GM12875 (cell line): ENCODE results near the gene CD276.

ENCODE experiments used
- H3K4me3 ChIP-seq: one replicate; pipeline ENCODE4 v1.5.1; 2011; ENCODE audit warnings: low read depth, low read length, control low read depth
- TF ChIP-seq, protein P1 (sequence below): IDR thresholded peaks from 2 replicates; pipeline ENCODE4 v1.5.1; 2011; ENCODE audit warnings: low read depth, mild to moderate bottlenecking, control low read depth, inconsistent platforms, low read length, moderate library complexity, borderline replicate concordance; ENCODE audit not compliant: insufficient read depth

The CD276 gene

GRCh38 chr15:73704869-73705645, 20.9 kb downstream of the CD276 start:
- no peak overlapping the region for H3K4me3 ChIP-seq
- TF ChIP-seq, protein P1, sequence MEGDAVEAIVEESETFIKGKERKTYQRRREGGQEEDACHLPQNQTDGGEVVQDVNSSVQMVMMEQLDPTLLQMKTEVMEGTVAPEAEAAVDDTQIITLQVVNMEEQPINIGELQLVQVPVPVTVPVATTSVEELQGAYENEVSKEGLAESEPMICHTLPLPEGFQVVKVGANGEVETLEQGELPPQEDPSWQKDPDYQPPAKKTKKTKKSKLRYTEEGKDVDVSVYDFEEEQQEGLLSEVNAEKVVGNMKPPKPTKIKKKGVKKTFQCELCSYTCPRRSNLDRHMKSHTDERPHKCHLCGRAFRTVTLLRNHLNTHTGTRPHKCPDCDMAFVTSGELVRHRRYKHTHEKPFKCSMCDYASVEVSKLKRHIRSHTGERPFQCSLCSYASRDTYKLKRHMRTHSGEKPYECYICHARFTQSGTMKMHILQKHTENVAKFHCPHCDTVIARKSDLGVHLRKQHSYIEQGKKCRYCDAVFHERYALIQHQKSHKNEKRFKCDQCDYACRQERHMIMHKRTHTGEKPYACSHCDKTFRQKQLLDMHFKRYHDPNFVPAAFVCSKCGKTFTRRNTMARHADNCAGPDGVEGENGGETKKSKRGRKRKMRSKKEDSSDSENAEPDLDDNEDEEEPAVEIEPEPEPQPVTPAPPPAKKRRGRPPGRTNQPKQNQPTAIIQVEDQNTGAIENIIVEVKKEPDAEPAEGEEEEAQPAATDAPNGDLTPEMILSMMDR: peak; percentile 91

GRCh38 chr15:73708691-73709090, 24.5 kb downstream of the CD276 start:
- TF ChIP-seq, protein P1: no peak

DNA sequence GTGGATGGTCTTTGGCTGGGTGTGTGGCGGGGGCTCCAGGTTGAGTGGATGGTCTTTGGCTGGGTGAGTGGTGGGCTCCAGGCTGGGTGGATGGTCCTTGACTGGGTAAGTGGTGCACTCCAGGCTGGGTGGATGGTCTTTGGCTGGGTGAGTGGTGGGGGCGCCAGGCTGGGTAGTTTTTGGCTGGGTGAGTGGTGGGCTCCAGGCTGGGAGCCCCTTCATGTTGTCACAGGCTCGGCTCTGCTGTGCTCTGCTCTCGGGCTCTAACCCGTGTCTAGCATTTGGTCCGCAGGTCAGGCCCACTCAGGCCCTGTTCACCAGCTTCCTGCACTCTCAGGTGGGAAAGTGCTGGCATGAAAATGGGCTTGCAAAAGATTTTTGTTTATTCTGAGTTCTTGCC, 25.1 kb downstream of the CD276 start:
- TF ChIP-seq, protein P1: no peak
- H3K4me3 ChIP-seq: no peak overlapping the region

More at GRCh38 chr15:73708691-73709090, 24.5 kb downstream of the CD276 start:
- H3K4me3 ChIP-seq: no peak overlapping the region

GRCh38 chr15:73709686-73710085, 25.5 kb downstream of the CD276 start:
- TF ChIP-seq, protein P1: no peak
- no peak overlapping the region for H3K4me3 ChIP-seq

- no peak overlapping the region for H3K4me3 ChIP-seq
- TF ChIP-seq, protein P1: no peak
These were observed 26.1 kb downstream of the CD276 start for GRCh38 chr15:73710321-73710720.

GRCh38 chr15:73711526-73711925, 27.3 kb downstream of the CD276 start:
- H3K4me3 ChIP-seq: no peak overlapping the region
- TF ChIP-seq, protein P1: no peak

- TF ChIP-seq, protein P1: no peak
- no peak overlapping the region for H3K4me3 ChIP-seq
These were observed 27.9 kb downstream of the CD276 start for GRCh38 chr15:73712107-73712506.
